OCI-LY7 (cell line): ENCODE data around the gene IRF2BP2. TPM values are rescaled to one million over a fixed set of nuclear protein-coding genes. Genes with fewer than 3 reads are reported as not detected.
A peak's percentile ranks its signal among the peaks of the same experiment; 100 is the strongest.

Source experiments
- BruUV-seq: library from RNA; stranded (reverse); fragments of 400-500 nt; replicated peaks from 2 replicates; lab custom pipeline; 2021; lab: Mats Ljungman, UMichigan
- CTCF ChIA-PET: fragments of 300-600 bp; sonication (Branson Sonifier 250); formaldehyde crosslinking; loops from one replicate; lab custom pipeline; 2022; ENCODE audit warnings: antibody characterized with exemption; ENCODE audit not compliant: unreplicated experiment; lab: Charles Lee
- POLR2A ChIA-PET: fragments of 300-600 bp; sonication (Branson Sonifier 250); formaldehyde crosslinking; loops from one replicate; lab custom pipeline; 2022; ENCODE audit warnings: antibody characterized with exemption; lab: Charles Lee
- DNase-seq: peaks from one replicate; pipeline ENCODE4 v3.0.0-alpha.2; 2015; ENCODE audit warnings: low spot score
- H2AFZ ChIP-seq: fragments of 200-600 bp; sonication (generic), shearing (Covaris generic); 2 replicates; pipeline ENCODE4 v1.6.1; 2014; ENCODE audit warnings: mild to moderate bottlenecking, antibody characterized with exemption, low read length, moderate library complexity
- H3K27ac ChIP-seq: fragments of 200-600 bp; sonication (generic); 2 replicates; pipeline ENCODE4 v1.5.1; 2014; ENCODE audit warnings: mixed run types, low read depth, mild to moderate bottlenecking, moderate library complexity, low read length, inconsistent platforms; ENCODE audit not compliant: poor library complexity, severe bottlenecking
- H3K36me3 ChIP-seq: fragments of 200-600 bp; sonication (generic); 2 replicates; pipeline ENCODE4 v1.6.1; 2014; ENCODE audit warnings: mild to moderate bottlenecking, antibody characterized with exemption, low read length, moderate library complexity, mixed read lengths; ENCODE audit not compliant: insufficient read depth
- H3K4me1 ChIP-seq: fragments of 200-600 bp; sonication (generic); 2 replicates; pipeline ENCODE4 v1.5.1; 2014; ENCODE audit warnings: mild to moderate bottlenecking, low read length; ENCODE audit not compliant: insufficient read depth, poor library complexity, severe bottlenecking
- H3K4me2 ChIP-seq: fragments of 200-600 bp; sonication (generic); 2 replicates; pipeline ENCODE4 v1.6.1; 2014; ENCODE audit warnings: mild to moderate bottlenecking, low read length
- H3K4me3 ChIP-seq: fragments of 200-600 bp; sonication (generic); 2 replicates; pipeline ENCODE4 v1.5.1; 2014; ENCODE audit warnings: mild to moderate bottlenecking, low read depth, low read length; ENCODE audit not compliant: poor library complexity, severe bottlenecking
- H3K79me2 ChIP-seq: fragments of 200-600 bp; sonication (generic); 2 replicates; pipeline ENCODE4 v1.6.1; 2016; ENCODE audit warnings: low read depth, mild to moderate bottlenecking, low read length, moderate library complexity, mixed read lengths; ENCODE audit not compliant: insufficient read depth
- H3K9me2 ChIP-seq: fragments of 200-600 bp; sonication (generic); 2 replicates; pipeline ENCODE4 v1.6.1; 2016; ENCODE audit warnings: mild to moderate bottlenecking, low read length, mixed read lengths; ENCODE audit not compliant: insufficient read depth
- H3K9me3 ChIP-seq: fragments of 200-600 bp; sonication (generic); 2 replicates; pipeline ENCODE4 v1.6.1; 2014; ENCODE audit warnings: mild to moderate bottlenecking, mixed run types, low read length, mixed read lengths
- H4K20me1 ChIP-seq: fragments of 200-600 bp; sonication (generic); 2 replicates; pipeline ENCODE4 v1.6.1; 2014; ENCODE audit warnings: mild to moderate bottlenecking, antibody characterized with exemption, low read length, moderate library complexity, mixed read lengths; ENCODE audit not compliant: insufficient read depth
- CTCF ChIP-seq: fragments of 200-600 bp; sonication (generic); conservative IDR thresholded peaks from 2 replicates; pipeline ENCODE4 v1.5.1; 2014; ENCODE audit warnings: mild to moderate bottlenecking, antibody characterized with exemption, low read length, moderate library complexity, mixed read lengths
- EZH2phosphoT487 ChIP-seq: fragments of 200-600 bp; sonication (generic); IDR thresholded peaks from 2 replicates; pipeline ENCODE4 v1.6.1; 2018; ENCODE audit warnings: low read depth, borderline replicate concordance, mild to moderate bottlenecking, mixed run types, antibody characterized with exemption, low read length, moderate library complexity, mixed read lengths
- intact Hi-C: fragments of 100-400 bp; cut with micrococcal nuclease; formaldehyde crosslinking; loops from one replicate; pipeline ENCODE4 v1.10.0; 2022; ENCODE audit not compliant: unreplicated experiment
- total RNA-seq, 2 experiments: library from RNA; depleted of rRNA in 1 of 2; stranded (reverse); fragments of >200 nt in 1 of 2; shearing (Covaris generic) in 1 of 2; gene quantifications; 2 replicates each; pipeline ENCODE4 v1.2.3, GENCODE V29; 2014 to 2022

IRF2BP2 gene
- total RNA-seq, 2 experiments from 2014 or later, result 40.6 to 65.9 TPM

GRCh38 chr1:234614081-234614489 lies 4.1 kb upstream of the IRF2BP2 start:
- no TSS peak for BruUV-seq
- H3K36me3 ChIP-seq, result no peaks in the 10 kb centered on the region
- intact Hi-C loops, result loop anchor here (5.0 to 10.0 kb wide), 3 partner anchors 242 to 363 kb away; partner anchors contain the start of gene COA6
- DNase-seq, result no peak
- ChIA-PET POLR2A (interaction anchor here (0.5 to 5.8 kb wide), 14 partner anchors 9 to 469 kb away, joined by 3 to 39 read pairs (median 5); no protein-coding TSS in a partner anchor), CTCF (interaction anchor here (0.6 to 1.8 kb wide), 2 partner anchors 8 to 364 kb away, joined by 4 to 6 read pairs; no protein-coding TSS in a partner anchor)
- H2AFZ ChIP-seq, result no peak overlapping the region; the same call in 1 of the 2 replicates
- no peaks in the 10 kb centered on the region for H4K20me1 ChIP-seq
- H3K4me3 ChIP-seq, result no peak overlapping the region
- no peaks in the 10 kb centered on the region for H3K9me3 ChIP-seq
- H3K9me2 ChIP-seq, result no peaks in the 10 kb centered on the region
- no peaks in the 10 kb centered on the region for H3K79me2 ChIP-seq
- no peak overlapping the region for H3K4me2 ChIP-seq
- no peak overlapping the region for H3K27ac ChIP-seq
- TF ChIP-seq EZH2phosphoT487 (no peak), CTCF (no peak)
- H3K4me1 ChIP-seq, result peaks cover 51% of the 10 kb centered on the region

- DNase-seq, result peak; percentile 33
- H3K36me3 ChIP-seq, result no peaks in the 10 kb centered on the region
- peak overlapping the region; percentile 99 for H3K4me2 ChIP-seq
- no peaks in the 10 kb centered on the region for H3K79me2 ChIP-seq
- H3K9me3 ChIP-seq, result no peaks in the 10 kb centered on the region
- H3K27ac ChIP-seq, result peak overlapping the region; percentile 80
- POLR2A ChIA-PET, result interaction anchor here (0.6 to 5.8 kb wide), 32 partner anchors 8 to 470 kb away, joined by 3 to 50 read pairs (median 5); no protein-coding TSS in a partner anchor
- TF ChIP-seq EZH2phosphoT487, result no peak
- TF ChIP-seq CTCF, result no peak
- peak overlapping the region; percentile 70 for H3K4me3 ChIP-seq
- no peaks in the 10 kb centered on the region for H4K20me1 ChIP-seq
- CTCF ChIA-PET, result interaction anchor here (0.7 to 1.8 kb wide), 6 partner anchors 9 to 363 kb away, joined by 3 to 6 read pairs (median 4); no protein-coding TSS in a partner anchor
- peaks cover 52% of the 10 kb centered on the region for H3K4me1 ChIP-seq
- H2AFZ ChIP-seq, result peak overlapping the region; percentile 83
- intact Hi-C loops, result loop anchor here (2.0 to 10.0 kb wide), 4 partner anchors 111 to 364 kb away; partner anchors contain the start of gene COA6
- no peaks in the 10 kb centered on the region for H3K9me2 ChIP-seq
- BruUV-seq, result no TSS peak
Measured at GRCh38 chr1:234613128-234613875, 3.3 kb upstream of the IRF2BP2 start.
